HG03521 (cell line): ENCODE measurements around the gene VAV3.
"Not testable (repeated sequence)": the region's sequence is repeated elsewhere in the genome, so short reads cannot be mapped to it uniquely, and the experiment has no call there.

Experiments used
- ATAC-seq: cut with Tn5 transposase; IDR thresholded peaks from one replicate; pipeline ENCODE4 v1.9.1; 2021; ENCODE audit warnings: mild to moderate bottlenecking, moderate library complexity; ENCODE audit not compliant: unreplicated experiment

The VAV3 gene

GRCh38 chr1:107844541-107845194 lies 120.3 kb downstream of the VAV3 start:
- not testable (repeated sequence) for ATAC-seq

GRCh38 chr1:107843989-107844388 lies 121.0 kb downstream of the VAV3 start:
- ATAC-seq: no peak

- no peak for ATAC-seq
Observed at GRCh38 chr1:107842241-107842640, 122.7 kb downstream of the VAV3 start.

GRCh38 chr1:107840725-107841124 lies 124.3 kb downstream of the VAV3 start:
- no peak for ATAC-seq

GRCh38 chr1:107838056-107838455 lies 126.9 kb downstream of the VAV3 start:
- ATAC-seq: no peak

- ATAC-seq: no peak
Observed at GRCh38 chr1:107835151-107835670, 129.8 kb downstream of the VAV3 start.

GRCh38 chr1:107833061-107833460 lies 131.9 kb downstream of the VAV3 start:
- ATAC-seq: no peak

GRCh38 chr1:107831921-107832320 lies 133.1 kb downstream of the VAV3 start:
- ATAC-seq: no peak

- no peak for ATAC-seq
Observed at GRCh38 chr1:107830526-107830925, 134.5 kb downstream of the VAV3 start.

- ATAC-seq: no peak
Observed at GRCh38 chr1:107830075-107830474, 134.9 kb downstream of the VAV3 start.

GRCh38 chr1:107829036-107829770 lies 135.8 kb downstream of the VAV3 start:
- no peak for ATAC-seq

- ATAC-seq: no peak
Observed at GRCh38 chr1:107824946-107825345, 140.0 kb downstream of the VAV3 start.

GRCh38 chr1:107821340-107821739 lies 143.6 kb downstream of the VAV3 start:
- ATAC-seq: no peak

- no peak for ATAC-seq
Observed at GRCh38 chr1:107820801-107821200, 144.2 kb downstream of the VAV3 start.

- ATAC-seq: no peak
Observed at GRCh38 chr1:107817935-107818334, 147.0 kb downstream of the VAV3 start.

GRCh38 chr1:107817206-107817605 lies 147.8 kb downstream of the VAV3 start:
- no peak for ATAC-seq

GRCh38 chr1:107810291-107810951 lies 154.6 kb downstream of the VAV3 start:
- no peak for ATAC-seq

GRCh38 chr1:107807855-107808254 lies 157.1 kb downstream of the VAV3 start:
- no peak for ATAC-seq

- no peak for ATAC-seq
Observed at GRCh38 chr1:107807405-107807804, 157.6 kb downstream of the VAV3 start.

GRCh38 chr1:107806902-107807301 lies 158.1 kb downstream of the VAV3 start:
- ATAC-seq: no peak

- ATAC-seq: no peak
Observed at GRCh38 chr1:107804741-107805140, 160.2 kb downstream of the VAV3 start.

- ATAC-seq: no peak
Observed at GRCh38 chr1:107804134-107804533, 160.8 kb downstream of the VAV3 start.
